Activated CD8-positive, alpha-beta memory T cell treated with anti-CD3 and anti-CD28 coated beads, Interleukin-2, amount 50 U/mL, for 48 hours (primary cell): Measurements from ENCODE around the gene HSD17B8.

ENCODE experiments used
- DNase-seq: peaks from one replicate; pipeline ENCODE4 v3.0.0-alpha.2; 2020

HSD17B8 gene

DNA sequence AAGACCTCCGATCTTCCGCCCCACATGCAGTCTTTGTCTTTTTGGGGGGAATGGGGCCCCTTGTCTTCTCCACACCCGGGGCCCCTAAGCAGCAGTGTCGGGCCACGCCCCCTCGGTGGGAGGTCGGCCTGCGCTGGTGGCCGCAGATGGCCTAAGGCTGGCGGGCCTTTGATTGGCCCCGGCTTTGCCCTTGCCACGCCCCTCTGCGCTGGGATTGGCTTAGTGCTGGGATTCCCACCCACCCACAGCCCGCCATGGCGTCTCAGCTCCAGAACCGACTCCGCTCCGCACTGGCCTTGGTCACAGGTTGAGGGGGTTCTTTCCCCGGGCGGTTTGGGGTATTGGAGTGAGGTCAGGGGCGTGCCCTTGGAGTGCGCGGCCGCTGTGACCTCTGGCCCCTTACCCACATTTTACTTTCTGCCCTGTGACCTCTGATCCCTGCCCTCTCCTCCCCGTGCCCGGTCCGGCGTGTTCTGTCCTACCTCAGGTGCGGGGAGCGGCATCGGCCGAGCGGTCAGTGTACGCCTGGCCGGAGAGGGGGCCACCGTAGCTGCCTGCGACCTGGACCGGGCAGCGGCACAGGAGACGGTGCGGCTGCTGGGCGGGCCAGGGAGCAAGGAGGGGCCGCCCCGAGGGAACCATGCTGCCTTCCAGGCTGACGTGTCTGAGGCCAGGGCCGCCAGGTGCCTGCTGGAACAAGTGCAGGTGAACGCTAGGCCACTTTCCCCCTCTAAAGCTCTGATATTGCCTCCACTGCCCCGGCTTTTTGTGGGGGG is at the start of gene HSD17B8:
TSS of gene HSD17B8 (plus strand) at position 241 of the 776 bp plus-strand sequence. CDS start at position 255, 14 bp downstream.
- DNase-seq = peak; percentile 96

DNA sequence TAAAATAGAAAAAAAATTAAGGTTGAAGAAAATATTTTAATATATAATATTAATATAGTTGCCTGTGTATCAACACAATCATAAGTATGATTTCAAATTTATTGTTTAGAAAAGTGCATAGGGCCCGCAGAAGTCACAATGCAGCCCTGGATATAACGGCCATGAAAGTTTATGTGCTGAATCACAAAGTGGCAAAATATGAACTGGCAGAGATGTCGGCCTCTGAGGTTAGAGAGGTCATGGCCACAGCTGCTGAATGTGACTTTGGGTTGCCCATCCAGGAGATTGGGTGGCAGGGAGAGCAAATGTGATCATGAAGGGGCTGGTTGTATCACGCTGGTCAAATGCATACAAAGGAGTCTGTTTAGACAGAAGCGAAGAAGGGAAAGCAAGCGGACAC is 47.9 kb upstream of the HSD17B8 start:
- no peak for DNase-seq

- DNase-seq = no peak
Measured at GRCh38 chr6:33156964-33157363, 47.5 kb upstream of the HSD17B8 start.

- no peak for DNase-seq
Measured at GRCh38 chr6:33160096-33160495, 44.4 kb upstream of the HSD17B8 start.

DNA sequence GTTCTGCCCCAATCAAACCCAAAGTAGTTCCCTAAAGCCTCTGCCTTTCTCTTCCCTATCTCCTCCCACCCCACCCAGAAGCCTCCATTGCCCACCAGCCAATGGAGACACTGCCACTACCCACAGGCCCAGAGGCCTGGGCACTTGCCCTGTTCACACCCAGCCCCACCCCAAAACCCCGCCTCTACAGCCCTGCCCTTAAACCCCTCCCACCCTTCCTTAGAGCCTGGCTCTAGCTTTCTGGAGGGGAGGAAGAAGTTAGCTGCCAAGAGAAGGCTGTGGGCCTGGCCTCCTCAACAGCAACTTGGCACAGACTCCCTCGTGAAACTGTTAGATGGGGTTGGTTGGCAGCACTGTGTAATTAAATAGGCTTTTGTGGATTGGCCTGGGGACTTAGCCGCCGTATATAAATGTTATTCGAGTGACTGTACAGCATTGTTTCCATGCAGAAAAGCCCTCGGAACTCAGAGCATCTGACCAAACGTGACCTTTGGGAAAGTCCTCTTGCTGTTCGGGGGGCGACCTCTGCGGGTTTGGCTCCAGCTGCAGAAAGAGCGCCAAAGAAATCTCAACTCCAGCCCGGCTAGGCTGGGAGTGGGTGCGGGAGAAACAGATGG is 43.6 kb upstream of the HSD17B8 start:
- peak; percentile 51 for DNase-seq

- peak; percentile 95 for DNase-seq
Measured at GRCh38 chr6:33161354-33162331, 42.8 kb upstream of the HSD17B8 start.

DNA sequence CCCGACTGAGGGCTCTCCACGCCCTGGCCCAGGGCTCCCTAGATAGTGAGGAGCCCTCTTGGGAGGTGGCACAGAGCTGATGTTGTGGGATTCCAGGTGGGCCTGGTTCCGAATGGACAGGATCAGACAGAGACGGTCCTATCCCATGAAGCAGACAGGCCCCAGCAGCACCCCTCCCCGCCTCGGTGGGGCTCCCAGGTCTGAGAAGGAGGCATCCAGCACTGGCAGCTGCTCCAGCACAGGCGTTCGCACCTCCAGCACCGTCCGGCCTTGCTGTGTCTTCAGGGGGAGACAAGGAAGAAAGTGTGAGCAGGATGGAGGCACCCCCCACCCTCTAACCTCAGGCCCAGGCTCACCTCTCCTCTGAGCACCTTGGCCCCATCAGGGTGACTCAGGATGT is 40.9 kb upstream of the HSD17B8 start:
- DNase-seq = no peak

- no peak for DNase-seq
Measured at GRCh38 chr6:33164176-33164575, 40.3 kb upstream of the HSD17B8 start.

- DNase-seq = no peak
Measured at GRCh38 chr6:33164665-33165373, 39.6 kb upstream of the HSD17B8 start.

DNA sequence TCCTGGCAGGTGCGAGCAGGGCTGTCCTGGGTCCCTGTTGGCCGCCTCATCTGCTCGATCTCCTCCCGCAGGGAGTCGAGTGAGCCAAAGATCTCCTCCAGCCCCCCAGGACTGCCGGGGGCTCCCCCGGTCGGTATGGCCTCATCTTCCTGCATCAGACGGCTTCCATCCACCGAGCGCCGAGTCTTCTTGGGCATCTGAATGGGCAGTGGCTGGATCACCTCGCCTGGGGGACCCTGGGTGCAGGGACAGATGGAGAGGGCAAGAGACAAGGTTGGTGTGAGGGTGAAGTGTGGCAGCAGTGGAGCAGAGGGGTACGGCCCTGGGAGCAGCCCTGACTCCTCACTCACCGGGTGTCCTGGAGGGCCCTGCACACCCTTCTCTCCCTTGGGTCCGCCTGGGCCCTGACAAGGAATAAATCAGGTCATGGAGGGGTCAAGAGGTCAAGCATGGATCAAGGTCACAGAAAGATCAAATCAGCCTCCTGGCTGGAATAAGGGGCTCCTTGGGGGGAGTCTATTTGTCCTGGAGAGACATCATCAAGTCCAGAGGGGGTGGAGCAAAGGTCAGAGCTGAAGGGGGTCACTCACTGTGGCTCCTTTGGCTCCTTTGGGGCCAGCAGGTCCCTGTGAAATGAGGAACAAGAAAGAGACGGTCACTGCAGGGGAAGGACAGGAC is 38.7 kb upstream of the HSD17B8 start:
- DNase-seq = no peak

DNA sequence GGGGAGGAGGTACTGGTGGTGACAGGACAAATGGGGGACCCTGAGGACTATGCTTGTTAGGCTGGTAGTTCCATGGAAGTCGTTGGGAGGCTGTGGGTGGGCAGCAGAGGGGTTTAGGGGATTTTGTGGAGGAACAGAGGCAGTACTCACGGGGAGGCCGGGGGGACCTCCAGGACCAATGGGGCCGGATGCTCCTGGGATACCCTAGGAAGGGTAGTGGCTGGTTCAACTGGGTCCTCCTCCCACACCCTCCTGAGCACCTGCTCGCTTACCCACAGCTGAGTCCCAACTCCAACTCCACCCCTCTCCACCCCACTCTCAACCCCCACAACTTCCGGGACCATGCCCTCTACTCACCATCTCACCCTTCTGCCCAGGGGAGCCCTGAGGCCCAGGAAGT is 38.1 kb upstream of the HSD17B8 start:
- no peak for DNase-seq

DNA sequence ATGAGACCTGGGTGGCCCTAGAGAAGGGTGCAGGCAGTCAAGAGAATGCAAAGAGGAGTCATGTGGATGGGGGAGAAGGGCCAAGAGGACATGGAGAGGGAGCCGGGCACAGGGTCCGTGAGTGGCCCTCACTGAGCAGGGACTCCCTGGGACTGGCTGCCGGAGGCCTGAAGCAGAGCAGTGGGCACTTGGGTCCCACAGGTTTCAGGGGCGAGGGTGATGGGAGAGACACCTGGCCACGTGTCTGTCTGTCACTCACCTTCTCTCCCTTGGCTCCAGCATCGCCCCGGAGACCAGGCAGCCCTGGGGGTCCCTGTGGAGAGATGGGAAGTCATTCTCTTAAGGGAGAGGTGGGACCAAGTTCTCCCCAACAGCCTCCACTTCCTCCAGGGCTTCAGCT is 37.6 kb upstream of the HSD17B8 start:
- no peak for DNase-seq

- DNase-seq = no peak
Measured at GRCh38 chr6:33167374-33168283, 36.8 kb upstream of the HSD17B8 start.

- DNase-seq = no peak
Measured at GRCh38 chr6:33168284-33168601, 36.2 kb upstream of the HSD17B8 start.

- DNase-seq = no peak
Measured at GRCh38 chr6:33168639-33169038, 35.8 kb upstream of the HSD17B8 start.

GRCh38 chr6:33169291-33170175 is 34.9 kb upstream of the HSD17B8 start:
- DNase-seq = no peak

DNA sequence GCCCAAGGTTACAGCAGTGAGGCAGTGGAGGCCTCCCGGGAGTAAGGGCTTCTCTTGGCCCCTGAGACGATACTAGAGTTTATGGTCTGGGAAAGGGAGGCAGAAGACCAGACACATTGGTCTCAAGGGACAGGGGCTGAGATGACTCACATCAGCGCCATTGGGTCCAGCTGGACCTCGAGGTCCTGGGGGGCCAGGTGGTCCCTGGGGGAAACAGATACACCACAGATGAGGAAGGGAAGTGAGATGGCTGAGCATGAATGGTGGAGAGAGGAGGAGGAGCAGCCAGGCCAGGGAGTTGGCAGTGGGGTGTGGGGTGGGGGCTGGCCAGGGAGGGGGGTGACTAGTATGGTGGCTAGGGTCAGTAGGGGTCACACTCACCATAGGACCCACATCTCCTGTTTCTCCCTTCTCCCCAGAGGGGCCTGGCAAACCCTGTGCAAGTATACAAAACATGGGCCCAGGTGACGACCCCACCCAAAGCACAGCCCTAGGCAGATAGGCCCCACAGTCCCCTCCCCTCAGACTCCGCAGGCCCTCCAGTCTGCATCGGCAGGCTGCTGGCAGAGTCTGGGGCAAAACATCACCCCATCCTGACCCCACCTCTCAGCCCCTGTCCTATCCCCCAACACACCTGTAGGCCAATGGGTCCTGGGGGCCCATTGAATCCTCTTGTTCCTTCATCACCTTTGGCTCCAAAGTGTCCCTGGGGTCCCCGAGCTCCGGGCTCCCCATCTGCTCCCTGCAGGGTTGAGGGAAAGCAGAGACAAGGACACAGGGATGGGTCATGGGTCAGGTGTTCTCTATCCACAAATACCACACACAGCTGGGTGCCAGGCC is 34.1 kb upstream of the HSD17B8 start:
- no peak for DNase-seq

DNA sequence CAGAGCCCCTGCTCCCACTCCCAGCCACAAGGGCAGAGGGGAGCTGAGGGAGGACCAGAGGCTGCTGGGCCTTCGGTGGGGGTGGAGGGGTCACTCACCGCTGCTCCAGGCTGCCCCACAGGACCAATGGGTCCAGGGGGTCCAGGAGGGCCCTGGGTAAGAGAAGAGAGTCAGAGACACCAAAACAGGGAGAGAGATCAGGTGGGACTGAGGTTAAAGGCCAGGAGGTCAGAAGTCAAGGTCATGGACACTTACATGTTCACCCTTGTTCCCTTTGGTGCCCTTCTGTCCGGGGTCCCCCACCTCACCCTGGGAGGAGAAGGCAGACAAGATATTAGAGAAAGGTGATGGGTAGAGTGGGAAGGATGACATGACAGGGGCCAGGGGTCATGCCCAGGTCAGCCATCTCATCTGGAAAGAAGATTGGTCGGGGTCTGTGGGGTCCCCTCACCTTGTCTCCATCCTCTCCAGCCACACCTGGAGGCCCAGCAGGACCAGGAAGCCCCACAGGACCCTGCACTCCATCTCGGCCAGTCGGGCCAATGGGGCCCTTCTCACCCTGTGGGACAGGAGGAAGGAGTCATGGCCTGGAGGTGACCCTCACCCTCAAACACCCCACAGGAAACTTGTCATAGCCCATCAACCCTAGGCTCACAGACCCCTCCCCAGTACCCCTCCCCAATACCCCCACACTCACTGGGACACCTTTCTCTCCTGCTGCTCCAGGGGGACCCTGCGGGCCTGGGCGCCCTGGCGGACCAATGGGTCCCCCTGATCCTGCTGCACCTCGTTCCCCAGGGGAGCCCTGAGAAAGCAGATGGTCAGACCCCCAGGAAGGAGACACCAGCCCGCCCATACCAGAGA is 33.2 kb upstream of the HSD17B8 start:
- DNase-seq = no peak
